Muscle of leg (tissue), 11 donors: ENCODE measurements around the gene GRSF1. TPM values are rescaled to one million over a fixed set of nuclear protein-coding genes. Genes with fewer than 3 reads are reported as not detected.
"Not testable (repeated sequence)": the region's sequence is repeated elsewhere in the genome, so short reads cannot be mapped to it uniquely, and the experiment has no call there.

ENCODE experiments used
- DNase-seq: peaks from one replicate; pipeline ENCODE4 v3.0.0; 2013
- H3K27ac ChIP-seq: one replicate; pipeline ENCODE4 v1.5.1; 2013; ENCODE audit warnings: mild to moderate bottlenecking, low read length, control low read depth
- H3K27me3 ChIP-seq: one replicate; pipeline ENCODE4 v1.6.1; 2013; ENCODE audit warnings: low read length; ENCODE audit not compliant: control insufficient read depth, insufficient read depth
- H3K36me3 ChIP-seq: one replicate; pipeline ENCODE4 v1.6.1; 2013; ENCODE audit warnings: low read length; ENCODE audit not compliant: control insufficient read depth, insufficient read depth
- H3K4me1 ChIP-seq: one replicate; pipeline ENCODE4 v1.6.1; 2013; ENCODE audit warnings: low read length; ENCODE audit not compliant: control insufficient read depth, insufficient read depth
- H3K4me3 ChIP-seq: one replicate; pipeline ENCODE4 v1.5.1; 2013; ENCODE audit warnings: low read length, control low read depth
- H3K9me3 ChIP-seq: replicated peaks from 2 replicates; pipeline ENCODE4 v1.6.1; 2013; ENCODE audit warnings: low read depth, low read length; ENCODE audit not compliant: control insufficient read depth
- WGBS: methylation state at CpG from one replicate; pipeline ENCODE4 v1.1.5; 2013; ENCODE audit warnings: missing lambda C conversion rate; ENCODE audit not compliant: insufficient coverage; 5-methylcytosine and 5-hydroxymethylcytosine counted together
- polyA plus RNA-seq, 8 donors: library from polyadenylated mRNA; unstranded; fragments of 120-200 nt; gene quantifications; one replicate each; pipeline versions ENCODE4 v1.2.1 to v1.2.3, GENCODE V29; 2013; ENCODE audit warnings: inconsistent platforms in 1 of 8, low replicate concordance in 1 of 8; ENCODE audit not compliant: insufficient read length in 8 of 8, insufficient read depth in 1 of 8
- total RNA-seq: library from RNA; stranded (reverse); fragments of 120-200 nt; gene quantifications from one replicate; pipeline ENCODE4 v1.2.4, GENCODE V29; 2013

Gene GRSF1
- total and polyA plus RNA-seq, 9 donors = 115 to 198 (median 148) TPM

DNA sequence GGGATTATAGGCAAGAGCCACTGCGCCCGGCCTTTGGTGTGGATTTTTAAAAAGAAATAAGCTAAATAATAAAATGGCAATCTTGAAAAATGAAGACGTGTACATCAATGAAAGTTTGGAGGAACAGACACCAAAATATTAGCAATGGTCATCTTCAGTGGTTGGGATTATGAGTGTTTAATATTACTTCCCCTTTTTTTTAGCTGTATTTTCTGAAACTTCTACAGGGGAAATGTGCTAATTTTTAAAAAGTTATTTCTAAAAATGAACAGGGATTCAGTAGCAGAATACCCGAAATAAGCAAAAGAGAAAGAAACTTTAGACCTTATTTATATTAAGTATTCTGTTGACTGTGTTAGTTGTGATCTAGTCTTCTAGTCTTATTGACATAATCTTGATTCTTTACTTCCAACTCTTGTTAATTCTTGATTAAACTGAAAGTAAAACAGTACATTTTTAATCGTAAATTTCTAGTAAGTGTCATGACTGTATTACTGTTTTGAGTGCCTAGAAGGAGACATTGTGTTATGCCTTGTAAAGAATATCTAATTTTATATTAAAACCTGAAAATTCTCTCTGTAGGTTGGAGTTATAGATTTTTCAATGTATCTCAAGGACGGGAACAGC is 66.6 kb downstream of the GRSF1 start:
- H3K27me3 ChIP-seq = no peaks in the 10 kb centered on the region
- H3K4me3 ChIP-seq = no peak overlapping the region
- no peak for DNase-seq
- no peak overlapping the region for H3K27ac ChIP-seq
- peaks cover 33% of the 10 kb centered on the region for H3K36me3 ChIP-seq
- no peaks in the 10 kb centered on the region for H3K9me3 ChIP-seq
- H3K4me1 ChIP-seq = no peaks in the 10 kb centered on the region
- WGBS = no CpG with 5 or more reads among the region's 6 CpGs

DNA sequence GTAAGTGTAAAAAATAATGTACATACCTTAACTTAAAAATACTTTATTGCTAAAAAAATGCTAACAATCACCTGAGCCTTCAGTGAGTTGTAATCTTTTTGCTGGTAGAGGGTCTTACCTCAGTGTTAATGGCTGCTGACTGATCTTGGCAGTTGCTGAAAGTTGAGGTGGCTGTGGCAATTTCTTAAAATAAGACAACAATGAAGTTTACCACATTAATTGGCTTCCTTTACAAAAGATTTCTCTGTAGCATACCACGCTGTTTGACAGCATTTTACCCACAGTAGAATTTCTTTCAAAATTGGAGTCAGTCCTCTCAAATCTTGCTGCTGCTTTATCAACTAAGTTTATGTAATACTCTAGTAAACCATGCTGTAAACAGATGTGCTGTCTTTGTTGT is 70.3 kb downstream of the GRSF1 start:
- not testable (repeated sequence) for H3K4me1 ChIP-seq, H3K4me3 ChIP-seq, DNase-seq, H3K27ac ChIP-seq, H3K27me3 ChIP-seq, H3K9me3 ChIP-seq
- H3K36me3 ChIP-seq = peaks cover 39% of the 10 kb centered on the region
- no CpG with 5 or more reads among the region's 1 CpG for WGBS

DNA sequence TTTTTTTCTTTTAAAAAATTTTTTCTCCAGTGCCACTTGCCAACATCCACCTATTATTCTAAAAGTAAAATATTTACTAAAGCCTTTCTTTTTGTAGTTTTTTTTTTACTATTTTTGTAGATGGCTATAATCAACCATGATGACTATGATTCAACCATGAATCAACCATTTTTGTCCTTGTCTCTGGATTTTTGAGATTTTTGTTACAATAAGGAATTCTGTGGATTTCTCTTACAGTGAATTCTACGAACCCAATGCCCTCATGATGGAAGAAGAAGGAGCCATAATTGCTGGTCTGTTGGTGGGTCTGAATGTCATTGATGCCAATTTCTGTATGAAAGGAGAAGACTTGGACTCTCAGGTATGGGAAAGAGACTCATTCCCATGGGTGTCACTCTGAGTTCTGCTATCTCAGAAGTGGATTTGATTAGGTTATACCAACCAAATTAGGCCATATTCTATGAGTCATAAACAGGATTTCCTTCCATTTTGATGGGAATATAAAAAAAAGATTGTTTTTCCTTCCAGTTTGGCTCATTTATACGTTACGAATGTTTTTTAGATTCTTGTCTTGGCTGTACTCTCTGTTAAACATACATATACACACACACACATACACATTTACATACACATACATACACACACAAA is 71.3 kb downstream of the GRSF1 start:
- Histone ChIP-seq H3K9me3 (no peaks in the 10 kb centered on the region), H3K4me3 (no peak overlapping the region), H3K36me3 (peaks cover 45% of the 10 kb centered on the region), H3K27me3 (no peaks in the 10 kb centered on the region), H3K4me1 (no peaks in the 10 kb centered on the region), H3K27ac (no peak overlapping the region)
- no peak for DNase-seq
- 100% methylated on average over 1 of the region's 3 CpGs for WGBS

Other genes starting within 250 kb of the GRSF1 start
- gene AMBN, start 247.6 kb downstream of the GRSF1 start, total RNA-seq = not detected
- gene AMBN, start 247.6 kb downstream of the GRSF1 start, polyA plus RNA-seq = not detected
- 2.4 TPM for gene ENAM, start 211.1 kb downstream of the GRSF1 start, total RNA-seq
- gene ENAM, start 211.1 kb downstream of the GRSF1 start, polyA plus RNA-seq = 1 to 10 TPM; 1.4 to 4.2 (median 2.1) TPM
- gene JCHAIN, start 173.4 kb downstream of the GRSF1 start, total RNA-seq = 2.3 TPM
- gene JCHAIN, start 173.4 kb downstream of the GRSF1 start, polyA plus RNA-seq = 1 to 10 TPM in 3 of 8 donors, under 1 TPM in 5; 0.45 to 1.6 (median 0.90) TPM
- 10.7 TPM for gene UTP3, start 151.4 kb downstream of the GRSF1 start, total RNA-seq
- gene UTP3, start 151.4 kb downstream of the GRSF1 start, polyA plus RNA-seq = 10 to 100 TPM; 19.3 to 28.7 (median 23.8) TPM
- gene RUFY3, start 117.9 kb downstream of the GRSF1 start, total RNA-seq = 81.3 TPM
- 100 to 1,000 TPM in 1 of 8 donors, 10 to 100 TPM in 7; 47.7 to 102 (median 68.7) TPM for gene RUFY3, start 117.9 kb downstream of the GRSF1 start, polyA plus RNA-seq
- gene MOB1B, start 62.5 kb upstream of the GRSF1 start, total RNA-seq = 19.6 TPM
- gene MOB1B, start 62.5 kb upstream of the GRSF1 start, polyA plus RNA-seq = 10 to 100 TPM; 18.1 to 47.5 (median 27.1) TPM
- 12.9 TPM for gene DCK, start 153.8 kb upstream of the GRSF1 start, total RNA-seq
- 10 to 100 TPM; 17.7 to 26.6 (median 20.7) TPM for gene DCK, start 153.8 kb upstream of the GRSF1 start, polyA plus RNA-seq